HEK293 (cell line): ENCODE results near the gene GMDS.

ENCODE experiments used
- CTCF ChIP-seq: fragments of 450-650 bp; formaldehyde crosslinking; IDR thresholded peaks from 2 replicates; pipeline ENCODE4 v1.5.1; 2016; ENCODE audit warnings: missing biosample characterization, missing genetic modification characterization
- FEZF1 ChIP-seq: fragments of 450-650 bp; formaldehyde crosslinking; IDR thresholded peaks from 2 replicates; pipeline ENCODE4 v1.5.1; 2016; ENCODE audit warnings: missing biosample characterization, missing genetic modification characterization
- IKZF3 ChIP-seq: fragments of 450-650 bp; IDR thresholded peaks from 2 replicates; pipeline ENCODE4 v1.5.0; 2018; ENCODE audit warnings: missing biosample characterization, mild to moderate bottlenecking, missing genetic modification characterization, moderate library complexity
- KLF7 ChIP-seq: fragments of 450-650 bp; formaldehyde crosslinking; IDR thresholded peaks from 2 replicates; pipeline ENCODE4 v1.5.1; 2016; ENCODE audit warnings: missing biosample characterization, missing genetic modification characterization, borderline replicate concordance
- MZF1 ChIP-seq: fragments of 450-650 bp; formaldehyde crosslinking; IDR thresholded peaks from 2 replicates; pipeline ENCODE4 v1.5.1; 2017; ENCODE audit warnings: missing biosample characterization, missing genetic modification characterization, borderline replicate concordance
- OSR2 ChIP-seq: fragments of 450-650 bp; formaldehyde crosslinking; IDR thresholded peaks from 2 replicates; pipeline ENCODE4 v1.5.1; 2016; ENCODE audit warnings: missing biosample characterization, missing genetic modification characterization
- PATZ1 ChIP-seq: fragments of 450-650 bp; formaldehyde crosslinking; IDR thresholded peaks from 2 replicates; pipeline ENCODE4 v1.5.1; 2016; ENCODE audit warnings: missing biosample characterization, missing genetic modification characterization
- PRDM1 ChIP-seq: fragments of 450-650 bp; formaldehyde crosslinking; IDR thresholded peaks from 2 replicates; pipeline ENCODE4; 2016; ENCODE audit warnings: missing biosample characterization, missing genetic modification characterization
- PRDM10 ChIP-seq: fragments of 450-650 bp; formaldehyde crosslinking; IDR thresholded peaks from 2 replicates; pipeline ENCODE4 v1.5.1; 2016; ENCODE audit warnings: missing biosample characterization, missing genetic modification characterization
- PRDM4 ChIP-seq: fragments of 450-650 bp; formaldehyde crosslinking; IDR thresholded peaks from 2 replicates; pipeline ENCODE4 v1.5.1; 2017; ENCODE audit warnings: missing biosample characterization, missing genetic modification characterization
- SP7 ChIP-seq: fragments of 450-650 bp; formaldehyde crosslinking; IDR thresholded peaks from 2 replicates; pipeline ENCODE4 v1.5.1; 2016; ENCODE audit warnings: missing biosample characterization, missing genetic modification characterization
- YY1 ChIP-seq: fragments of 450-650 bp; formaldehyde crosslinking; IDR thresholded peaks from 2 replicates; pipeline ENCODE4 v1.5.1; 2018; ENCODE audit warnings: missing biosample characterization, missing genetic modification characterization
- ZBTB11 ChIP-seq: fragments of 450-650 bp; formaldehyde crosslinking; conservative IDR thresholded peaks from 2 replicates; pipeline ENCODE4 v1.5.1; 2016; ENCODE audit warnings: low read depth, missing biosample characterization, missing genetic modification characterization
- ZNF114 ChIP-seq: fragments of 450-650 bp; formaldehyde crosslinking; IDR thresholded peaks from 2 replicates; pipeline ENCODE4 v1.5.0; 2017; ENCODE audit warnings: missing biosample characterization, missing genetic modification characterization
- ZNF157 ChIP-seq: fragments of 450-650 bp; formaldehyde crosslinking; IDR thresholded peaks from 2 replicates; pipeline ENCODE4 v1.5.1; 2016; ENCODE audit warnings: missing biosample characterization, missing genetic modification characterization
- ZNF169 ChIP-seq: fragments of 450-650 bp; formaldehyde crosslinking; IDR thresholded peaks from 2 replicates; pipeline ENCODE4 v1.5.1; 2016; ENCODE audit warnings: missing biosample characterization, missing genetic modification characterization
- ZNF221 ChIP-seq: fragments of 450-650 bp; formaldehyde crosslinking; IDR thresholded peaks from 2 replicates; pipeline ENCODE4 v1.5.1; 2017; ENCODE audit warnings: missing biosample characterization, missing genetic modification characterization, borderline replicate concordance
- ZNF223 ChIP-seq: fragments of 450-650 bp; formaldehyde crosslinking; IDR thresholded peaks from 2 replicates; pipeline ENCODE4 v1.5.1; 2016; ENCODE audit warnings: missing biosample characterization, missing genetic modification characterization
- ZNF23 ChIP-seq: fragments of 450-650 bp; formaldehyde crosslinking; IDR thresholded peaks from 2 replicates; pipeline ENCODE4 v1.5.1; 2016; ENCODE audit warnings: missing biosample characterization, missing genetic modification characterization, borderline replicate concordance
- ZNF248 ChIP-seq: fragments of 450-650 bp; formaldehyde crosslinking; IDR thresholded peaks from 2 replicates; pipeline ENCODE4 v1.5.1; 2017; ENCODE audit warnings: missing biosample characterization, missing genetic modification characterization
- ZNF335 ChIP-seq: fragments of 450-650 bp; formaldehyde crosslinking; conservative IDR thresholded peaks from 2 replicates; pipeline ENCODE4 v1.5.1; 2016; ENCODE audit warnings: missing biosample characterization, missing genetic modification characterization
- ZNF521 ChIP-seq: fragments of 450-650 bp; formaldehyde crosslinking; IDR thresholded peaks from 2 replicates; pipeline ENCODE4 v1.5.1; 2017; ENCODE audit warnings: missing biosample characterization, mild to moderate bottlenecking, missing genetic modification characterization
- ZNF530 ChIP-seq: fragments of 450-650 bp; formaldehyde crosslinking; IDR thresholded peaks from 2 replicates; pipeline ENCODE4 v1.5.1; 2016; ENCODE audit warnings: low read depth, missing biosample characterization, missing genetic modification characterization
- ZNF571 ChIP-seq: fragments of 450-650 bp; formaldehyde crosslinking; IDR thresholded peaks from 2 replicates; pipeline ENCODE4 v1.5.0; 2017; ENCODE audit warnings: missing biosample characterization, missing genetic modification characterization
- ZNF600 ChIP-seq: fragments of 450-650 bp; formaldehyde crosslinking; IDR thresholded peaks from 2 replicates; pipeline ENCODE4 v1.5.1; 2016; ENCODE audit warnings: missing biosample characterization, missing genetic modification characterization
- ZNF624 ChIP-seq: fragments of 450-650 bp; formaldehyde crosslinking; IDR thresholded peaks from 2 replicates; pipeline ENCODE4 v1.5.1; 2017; ENCODE audit warnings: missing biosample characterization, missing genetic modification characterization
- ZNF777 ChIP-seq: fragments of 450-650 bp; formaldehyde crosslinking; IDR thresholded peaks from 2 replicates; pipeline ENCODE4 v1.5.1; 2017; ENCODE audit warnings: missing biosample characterization, missing genetic modification characterization, borderline replicate concordance
- ZNF843 ChIP-seq: fragments of 450-650 bp; formaldehyde crosslinking; IDR thresholded peaks from 2 replicates; pipeline ENCODE4 v1.5.1; 2016; ENCODE audit warnings: missing biosample characterization, missing genetic modification characterization

GMDS gene

GRCh38 chr6:2030682-2031244 is 214.6 kb downstream of the GMDS start (continued):
- TF ChIP-seq CTCF (no peak), ZNF777 (tag by site-specific recombination) (no peak), ZNF521 (tag by site-specific recombination) (no peak), SP7 (tag by site-specific recombination) (peak; percentile 66), PRDM1 (tag by site-specific recombination) (no peak), ZNF843 (tag by site-specific recombination) (peak; percentile 93), IKZF3 (tag by site-specific recombination) (peak; percentile 87), PRDM10 (tag by site-specific recombination) (0 out of 2 replicates have a peak, but pooled peaks have one; percentile 6), MZF1 (tag by site-specific recombination) (no peak), ZNF335 (tag by site-specific recombination) (no peak), FEZF1 (tag by site-specific recombination) (peak; percentile 84), KLF7 (tag by site-specific recombination) (0 out of 2 replicates have a peak, but pooled peaks have one; percentile 18), ZNF223 (tag by site-specific recombination) (no peak), YY1 (tag by site-specific recombination) (no peak), PATZ1 (peak; percentile 28; the same call in 1 of the 2 replicates), ZNF571 (tag by site-specific recombination) (no peak), ZNF248 (tag by site-specific recombination) (no peak), ZNF157 (tag by site-specific recombination) (no peak), ZNF23 (no peak), ZNF600 (tag by site-specific recombination) (no peak), ZNF169 (tag by site-specific recombination) (no peak), ZNF221 (tag by site-specific recombination) (no peak), OSR2 (peak; percentile 37; the same call in 1 of the 2 replicates), ZNF114 (tag by site-specific recombination) (no peak), ZNF530 (tag by site-specific recombination) (no peak), ZNF624 (tag by site-specific recombination) (no peak), PRDM4 (tag by site-specific recombination) (no peak; the same call in 1 of the 2 replicates), ZBTB11 (tag by site-specific recombination) (no peak)
